CD8-positive, alpha-beta memory T cell (primary cell): ENCODE data around the gene NPPA. TPM values are rescaled to one million over a fixed set of nuclear protein-coding genes. Genes with fewer than 3 reads are reported as not detected.
"Not testable (repeated sequence)": the region's sequence is repeated elsewhere in the genome, so short reads cannot be mapped to it uniquely, and the experiment has no call there.

ENCODE experiments used
- CTCF ChIA-PET: fragments of 350-600 bp; sonication (Branson Sonifier 250); formaldehyde crosslinking; loops from one replicate; lab custom pipeline; 2021; ENCODE audit warnings: antibody characterized with exemption; lab: Charles Lee
- POLR2A ChIA-PET: fragments of 350-600 bp; sonication (Branson Sonifier 250); formaldehyde crosslinking; loops from one replicate; lab custom pipeline; 2021; ENCODE audit warnings: antibody characterized with exemption; lab: Charles Lee
- DNase-seq, 5 donors: peaks; one replicate each; pipeline versions ENCODE4 v3.0.0 to v3.0.0-alpha.2; 2020 to 2022; ENCODE audit warnings: mixed read lengths in 1 of 5
- H3K27ac ChIP-seq: one replicate; pipeline ENCODE4 v1.7.0; 2013; ENCODE audit warnings: low read depth, mild to moderate bottlenecking, low read length, moderate library complexity
- H3K27me3 ChIP-seq: 2 replicates; pipeline ENCODE4 v1.7.0; 2013; ENCODE audit warnings: low read length, mild to moderate bottlenecking; ENCODE audit not compliant: insufficient read depth, poor library complexity, severe bottlenecking
- H3K36me3 ChIP-seq: 2 replicates; pipeline ENCODE4 v1.7.0; 2013; ENCODE audit warnings: mild to moderate bottlenecking, low read length, moderate library complexity; ENCODE audit not compliant: insufficient read depth
- H3K4me1 ChIP-seq: 2 replicates; pipeline ENCODE4 v1.7.0; 2013; ENCODE audit warnings: mild to moderate bottlenecking, low read length, moderate library complexity; ENCODE audit not compliant: insufficient read depth
- H3K4me3 ChIP-seq: 2 replicates; pipeline ENCODE4 v1.7.0; 2013; ENCODE audit warnings: mild to moderate bottlenecking, low read length
- H3K9me3 ChIP-seq: 2 replicates; pipeline ENCODE4 v1.7.0; 2013; ENCODE audit warnings: mild to moderate bottlenecking, low read length
- H3K27ac Mint-ChIP-seq, 8 donors: one replicate each; pipeline ENCODE4 v1.8.0; 2020 to 2021; ENCODE audit warnings: mixed read lengths in 8 of 8, mild to moderate bottlenecking in 6 of 8, inconsistent platforms in 3 of 8, moderate library complexity in 3 of 8
- H3K27me3 Mint-ChIP-seq, 2 donors: one replicate each; pipeline ENCODE4 v1.8.0; 2020 to 2021; ENCODE audit warnings: mixed read lengths in 2 of 2, mild to moderate bottlenecking in 1 of 2, moderate library complexity in 1 of 2
- H3K36me3 Mint-ChIP-seq, 3 donors: one replicate each; pipeline ENCODE4 v1.8.0; 2020 to 2021; ENCODE audit warnings: mixed read lengths in 3 of 3, inconsistent platforms in 1 of 3, mild to moderate bottlenecking in 1 of 3
- H3K4me1 Mint-ChIP-seq, 3 donors: one replicate each; pipeline ENCODE4 v1.8.0; 2020 to 2021; ENCODE audit warnings: mixed read lengths in 3 of 3, inconsistent platforms in 1 of 3, mild to moderate bottlenecking in 1 of 3
- H3K4me3 Mint-ChIP-seq, 7 donors: one replicate each; pipeline ENCODE4 v1.8.0; 2020 to 2021; ENCODE audit warnings: mixed read lengths in 7 of 7, mild to moderate bottlenecking in 6 of 7, moderate library complexity in 4 of 7, inconsistent platforms in 2 of 7
- H3K9me3 Mint-ChIP-seq, 5 donors: one replicate each; pipeline ENCODE4 v1.8.0; 2020 to 2022; ENCODE audit warnings: mixed read lengths in 5 of 5, mild to moderate bottlenecking in 3 of 5, moderate library complexity in 2 of 5, inconsistent platforms in 1 of 5
- polyA plus RNA-seq: library from polyadenylated mRNA; unstranded; fragments of 300-500 nt; fragmentation: Illumina TruSeq; gene quantifications from one replicate; pipeline ENCODE4 v1.2.3, GENCODE V29; 2021
- total RNA-seq, 2 experiments: library from RNA; stranded (reverse); gene quantifications; one replicate each; pipeline ENCODE4 v1.2.3, GENCODE V29; 2021

NPPA gene
- total RNA-seq (not detected), polyA plus RNA-seq (not detected)

- CTCF ChIA-PET, result interaction anchor here (1.4 kb wide), 1 partner anchor 45 kb away, joined by 5 read pairs; no protein-coding TSS in a partner anchor
- no peaks in the 10 kb centered on the region for H3K9me3 Mint-ChIP-seq
- no peak within 1 kb of the TSS for H3K27ac Mint-ChIP-seq
Measured at GRCh38 chr1:11847667-11848372, at the start of gene NPPA. Gene NPPA (minus strand): TSS chr1:11847783. CDS start chr1:11847684, 99 bp downstream.

GRCh38 chr1:11894501-11894900 lies 46.9 kb upstream of the NPPA start:
- CTCF ChIA-PET, DNase-seq, H3K4me1 Mint-ChIP-seq, H3K4me3 ChIP-seq, H3K9me3 Mint-ChIP-seq, H3K36me3 ChIP-seq, H3K9me3 ChIP-seq, H3K27ac Mint-ChIP-seq, H3K27ac ChIP-seq, H3K4me1 ChIP-seq, H3K4me3 Mint-ChIP-seq, H3K36me3 Mint-ChIP-seq, POLR2A ChIA-PET: not testable (repeated sequence)
- H3K27me3 ChIP-seq, result peaks cover 18% of the 10 kb centered on the region
- peaks cover 38 to 47% of the 10 kb centered on the region in 2 donors for H3K27me3 Mint-ChIP-seq

More at GRCh38 chr1:11847667-11848372, at the start of gene NPPA:
- Histone ChIP-seq H3K4me3 (no peak within 1 kb of the TSS), H3K4me1 (peaks cover 3% of the 10 kb centered on the region), H3K9me3 (no peaks in the 10 kb centered on the region), H3K27ac (no peak within 1 kb of the TSS), H3K36me3 (peaks cover 7% of the 10 kb centered on the region), H3K27me3 (no peaks in the 10 kb centered on the region)
- H3K36me3 Mint-ChIP-seq, result peaks cover 0 to 21% (median 2%) of the 10 kb centered on the region in 3 donors
- no peak for DNase-seq
- peaks cover 5 to 8% (median 6%) of the 10 kb centered on the region in 3 donors for H3K4me1 Mint-ChIP-seq
- H3K27me3 Mint-ChIP-seq, result peaks cover 0 to 9% of the 10 kb centered on the region in 2 donors
- POLR2A ChIA-PET, result no interaction called here
- no peak within 1 kb of the TSS for H3K4me3 Mint-ChIP-seq

- CTCF ChIA-PET, result no interaction called here
- peak; percentile 54 to 78 (median 63) for DNase-seq
- Mint-ChIP-seq H3K4me3 (no peak overlapping the region), H3K9me3 (no peaks in the 10 kb centered on the region), H3K4me1 (no peaks in the 10 kb centered on the region), H3K27ac (no peak overlapping the region), H3K36me3 (no peaks in the 10 kb centered on the region), H3K27me3 (peaks cover 33 to 41% of the 10 kb centered on the region in 2 donors)
- no peaks in the 10 kb centered on the region for H3K4me1 ChIP-seq
- H3K27ac ChIP-seq, result no peak overlapping the region
- H3K4me3 ChIP-seq, result no peak overlapping the region
- H3K9me3 ChIP-seq, result no peaks in the 10 kb centered on the region
- POLR2A ChIA-PET, result no interaction called here
- peaks cover 13% of the 10 kb centered on the region for H3K27me3 ChIP-seq
- H3K36me3 ChIP-seq, result no peaks in the 10 kb centered on the region
Measured at GRCh38 chr1:11893907-11894251, 46.3 kb upstream of the NPPA start.

- H3K4me3 Mint-ChIP-seq, result no peak overlapping the region
- H3K36me3 Mint-ChIP-seq, result no peaks in the 10 kb centered on the region
- Histone ChIP-seq H3K4me3 (no peak overlapping the region), H3K27ac (no peak overlapping the region), H3K9me3 (no peaks in the 10 kb centered on the region), H3K4me1 (no peaks in the 10 kb centered on the region), H3K36me3 (no peaks in the 10 kb centered on the region), H3K27me3 (peaks cover 5% of the 10 kb centered on the region)
- ChIA-PET POLR2A (no interaction called here), CTCF (interaction anchor here (1.1 to 1.7 kb wide), 4 partner anchors 15 to 106 kb away, joined by 3 to 4 read pairs (median 3); no protein-coding TSS in a partner anchor)
- H3K27me3 Mint-ChIP-seq, result peaks cover 18 to 32% of the 10 kb centered on the region in 2 donors
- no peak for DNase-seq
- H3K9me3 Mint-ChIP-seq, result no peaks in the 10 kb centered on the region
- H3K4me1 Mint-ChIP-seq, result no peaks in the 10 kb centered on the region
- peak overlapping the region in 1 of 8 donors; percentile 50 for H3K27ac Mint-ChIP-seq
Measured at GRCh38 chr1:11891433-11892186, 44.0 kb upstream of the NPPA start.

- no peaks in the 10 kb centered on the region for H3K9me3 Mint-ChIP-seq
- no peaks in the 10 kb centered on the region for H3K4me1 ChIP-seq
- peaks cover 11 to 34% of the 10 kb centered on the region in 2 donors for H3K27me3 Mint-ChIP-seq
- no peaks in the 10 kb centered on the region for H3K9me3 ChIP-seq
- no peaks in the 10 kb centered on the region for H3K4me1 Mint-ChIP-seq
- H3K27ac Mint-ChIP-seq, result no peak overlapping the region
- no peak overlapping the region for H3K4me3 ChIP-seq
- POLR2A ChIA-PET, result no interaction called here
- H3K27me3 ChIP-seq, result peaks cover 5% of the 10 kb centered on the region
- H3K4me3 Mint-ChIP-seq, result no peak overlapping the region
- H3K36me3 Mint-ChIP-seq, result no peaks in the 10 kb centered on the region
- CTCF ChIA-PET, result interaction anchor here (1.4 kb wide), 1 partner anchor 50 kb away, joined by 3 read pairs; no protein-coding TSS in a partner anchor
- no peak for DNase-seq
- H3K27ac ChIP-seq, result no peak overlapping the region
- no peaks in the 10 kb centered on the region for H3K36me3 ChIP-seq
Measured at GRCh38 chr1:11888877-11889208, 41.3 kb upstream of the NPPA start.

GRCh38 chr1:11888206-11888876 lies 40.8 kb upstream of the NPPA start:
- H3K4me3 Mint-ChIP-seq, result no peak overlapping the region
- Histone ChIP-seq H3K4me1 (no peaks in the 10 kb centered on the region), H3K4me3 (no peak overlapping the region), H3K27me3 (peaks cover 2% of the 10 kb centered on the region), H3K27ac (no peak overlapping the region), H3K9me3 (no peaks in the 10 kb centered on the region), H3K36me3 (no peaks in the 10 kb centered on the region)
- no peaks in the 10 kb centered on the region for H3K9me3 Mint-ChIP-seq
- H3K27me3 Mint-ChIP-seq, result peaks cover 10 to 35% of the 10 kb centered on the region in 2 donors
- H3K27ac Mint-ChIP-seq, result no peak overlapping the region
- no peak for DNase-seq
- no peaks in the 10 kb centered on the region for H3K36me3 Mint-ChIP-seq
- ChIA-PET POLR2A (no interaction called here), CTCF (interaction anchor here (1.4 kb wide), 1 partner anchor 50 kb away, joined by 3 read pairs; no protein-coding TSS in a partner anchor)
- H3K4me1 Mint-ChIP-seq, result no peaks in the 10 kb centered on the region

GRCh38 chr1:11887666-11888007 lies 40.1 kb upstream of the NPPA start:
- peaks cover 10 to 37% of the 10 kb centered on the region in 2 donors for H3K27me3 Mint-ChIP-seq
- H3K9me3 Mint-ChIP-seq, result no peaks in the 10 kb centered on the region
- POLR2A ChIA-PET, result no interaction called here
- Histone ChIP-seq H3K27me3 (no peaks in the 10 kb centered on the region), H3K4me3 (no peak overlapping the region), H3K36me3 (no peaks in the 10 kb centered on the region), H3K9me3 (no peaks in the 10 kb centered on the region), H3K27ac (no peak overlapping the region), H3K4me1 (no peaks in the 10 kb centered on the region)
- no peaks in the 10 kb centered on the region for H3K36me3 Mint-ChIP-seq
- no peak overlapping the region for H3K27ac Mint-ChIP-seq
- no peaks in the 10 kb centered on the region for H3K4me1 Mint-ChIP-seq
- H3K4me3 Mint-ChIP-seq, result no peak overlapping the region
- CTCF ChIA-PET, result interaction anchor here (1.4 kb wide), 1 partner anchor 49 kb away, joined by 3 read pairs; no protein-coding TSS in a partner anchor
- DNase-seq, result no peak
